ENCODE data around the gene KLHL10. TPM values are rescaled to one million over a fixed set of nuclear protein-coding genes. Genes with fewer than 3 reads are reported as not detected.

The KLHL10 gene
- total and polyA plus RNA-seq, 9 of the 15 experiments (the other 6 are each of a cell fraction or from before 2014, with no cell fraction given), result 0.06 to 0.56 (median 0.12) TPM; not detected in 5

DNA sequence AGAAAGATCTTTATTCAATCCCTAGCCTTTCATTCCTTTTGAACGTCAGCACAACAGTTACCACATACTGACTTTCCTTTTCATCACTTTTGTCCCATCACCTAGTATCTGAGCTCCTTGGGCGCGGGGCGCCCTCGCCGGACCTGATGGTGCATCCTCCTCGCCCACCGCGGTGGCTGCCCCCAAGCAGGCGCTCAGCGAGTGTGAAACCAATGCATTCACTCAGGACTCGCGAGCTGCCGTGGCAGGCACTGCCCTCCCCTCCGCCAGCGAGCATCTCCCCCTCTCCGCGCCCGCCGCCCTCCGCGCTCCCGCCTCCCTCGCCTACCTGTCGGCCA, 26.8 kb downstream of the KLHL10 start (continued):
- TF ChIP-seq, protein P1, sequence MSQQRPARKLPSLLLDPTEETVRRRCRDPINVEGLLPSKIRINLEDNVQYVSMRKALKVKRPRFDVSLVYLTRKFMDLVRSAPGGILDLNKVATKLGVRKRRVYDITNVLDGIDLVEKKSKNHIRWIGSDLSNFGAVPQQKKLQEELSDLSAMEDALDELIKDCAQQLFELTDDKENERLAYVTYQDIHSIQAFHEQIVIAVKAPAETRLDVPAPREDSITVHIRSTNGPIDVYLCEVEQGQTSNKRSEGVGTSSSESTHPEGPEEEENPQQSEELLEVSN (IDR thresholded peaks at IDR 0.05; ENCODE audit: borderline replicate concordance in 1 of 2, extremely low read depth in 1 of 2, insufficient read depth in 1 of 2, insufficient read length in 1 of 2, low read depth in 1 of 2, low read length in 1 of 2, poor library complexity in 1 of 2, severe bottlenecking in 1 of 2), result peak in 1 of 2 experiments; percentile 76
- TF ChIP-seq ZSCAN29 (IDR thresholded peaks at IDR 0.05), result no peak
- no peak for TF ChIP-seq HDGF (IDR thresholded peaks at IDR 0.05)
- TF ChIP-seq ATF4 (CRISPR knock-in tag; IDR thresholded peaks at IDR 0.05), result no peak
- no peak for TF ChIP-seq RERE (CRISPR knock-in tag; IDR thresholded peaks at IDR 0.05; ENCODE audit: borderline replicate concordance)
- no peak for TF ChIP-seq DNMT1 (IDR thresholded peaks at IDR 0.05)

Measured in K562 (cell line).